CD4-positive, alpha-beta T cell treated with Interleukin-1 beta for 1 hour (primary cell): Measurements from ENCODE around the gene FOSB.
A peak's percentile ranks its signal among the peaks of the same experiment; 100 is the strongest.
"Not testable (repeated sequence)": the region's sequence is repeated elsewhere in the genome, so short reads cannot be mapped to it uniquely, and the experiment has no call there.

Experiments used
- DNase-seq, 2 donors: peaks; one replicate each; pipeline ENCODE4 v3.0.0-alpha.2; 2020 to 2022

Gene FOSB

GRCh38 chr19:45467456-45468158 is at the start of gene FOSB:
Gene FOSB (plus strand): TSS chr19:45467996. CDS start chr19:45468587, 591 bp downstream.
- peak; percentile 96 for DNase-seq

GRCh38 chr19:45418802-45419201 is 49.0 kb upstream of the FOSB start:
- no peak for DNase-seq

GRCh38 chr19:45419396-45419795 is 48.4 kb upstream of the FOSB start:
- peak in 1 of 2 donors; percentile 69 for DNase-seq

DNA sequence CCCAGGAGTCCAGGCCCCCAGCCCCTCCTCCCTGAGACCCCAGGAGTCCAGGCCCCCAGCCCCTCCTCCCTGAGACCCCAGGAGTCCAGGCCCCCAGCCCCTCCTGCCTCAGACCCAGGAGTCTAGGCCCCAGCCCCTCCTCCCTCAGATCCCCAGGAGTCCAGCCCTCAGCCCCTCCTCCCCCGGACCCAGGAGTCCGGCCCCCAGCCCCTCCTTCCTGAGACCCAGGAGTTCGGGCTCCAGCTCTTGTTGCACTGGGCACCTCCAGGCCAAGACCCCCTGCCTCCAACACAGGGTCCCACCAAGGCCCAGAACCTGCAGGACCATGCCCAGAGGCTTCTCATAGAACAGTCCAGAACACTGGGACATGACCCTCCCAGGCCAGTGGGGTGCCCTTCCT is 47.9 kb upstream of the FOSB start:
- no peak for DNase-seq

DNA sequence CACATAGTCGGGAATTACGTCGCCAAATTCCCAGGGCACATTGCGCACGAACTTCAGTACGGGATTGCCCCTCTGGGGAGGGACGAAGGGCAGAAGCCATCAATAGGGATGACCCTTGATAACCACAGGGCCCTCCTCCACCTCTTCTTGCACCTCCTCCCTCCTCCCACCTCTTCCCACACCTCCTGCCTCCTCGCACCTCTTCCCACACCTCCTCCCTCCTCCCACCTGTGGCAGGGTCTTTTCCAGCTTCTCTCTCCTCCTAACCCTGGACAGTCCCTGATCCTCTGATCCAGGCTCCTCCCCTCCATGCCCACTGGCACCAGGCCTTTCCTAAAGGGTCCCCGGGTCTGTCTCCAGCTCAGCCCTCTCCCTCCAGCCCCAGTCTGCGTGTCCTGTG is 47.4 kb upstream of the FOSB start:
- DNase-seq = no peak

- no peak for DNase-seq
Measured at GRCh38 chr19:45420871-45421270, 46.9 kb upstream of the FOSB start.

DNA sequence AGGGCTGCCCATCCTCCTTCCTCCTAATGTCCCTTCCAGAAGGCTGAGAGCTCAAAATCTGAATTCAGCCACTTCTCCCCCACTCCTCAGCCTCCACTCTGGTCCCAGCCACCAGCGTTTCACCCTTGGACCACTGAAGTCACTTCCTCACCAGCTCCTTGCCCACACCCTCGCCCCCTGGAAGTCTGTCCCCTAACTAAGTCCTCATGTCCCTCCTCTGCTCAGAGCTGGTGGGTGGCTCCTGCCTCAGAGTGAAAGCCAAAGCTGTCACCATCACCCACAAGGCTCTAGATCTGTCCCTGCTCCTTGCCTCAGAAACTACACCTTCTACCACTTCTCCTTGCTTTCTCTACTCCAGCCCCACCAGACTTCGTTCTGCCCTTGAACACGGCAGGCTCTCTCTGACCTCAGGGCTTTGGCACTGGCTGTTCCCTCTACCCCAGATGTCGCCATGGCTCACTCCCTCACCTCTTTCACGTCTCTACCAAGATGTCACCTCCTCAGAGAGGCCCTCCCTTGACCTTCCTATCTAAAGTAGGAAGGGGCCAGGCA is 45.8 kb upstream of the FOSB start:
- DNase-seq = no peak

- peak in 1 of 2 donors; percentile 91 for DNase-seq
Measured at GRCh38 chr19:45423033-45423588, 44.7 kb upstream of the FOSB start.

GRCh38 chr19:45423589-45424190 is 44.1 kb upstream of the FOSB start, which contains the start of gene ERCC1:
Gene ERCC1 (minus strand): TSS chr19:45423917. CDS start chr19:45423374, 543 bp downstream.
- peak; percentile 72 to 91 for DNase-seq

GRCh38 chr19:45424191-45425058 is 43.4 kb upstream of the FOSB start:
- peak in 1 of 2 donors; percentile 55 for DNase-seq

DNA sequence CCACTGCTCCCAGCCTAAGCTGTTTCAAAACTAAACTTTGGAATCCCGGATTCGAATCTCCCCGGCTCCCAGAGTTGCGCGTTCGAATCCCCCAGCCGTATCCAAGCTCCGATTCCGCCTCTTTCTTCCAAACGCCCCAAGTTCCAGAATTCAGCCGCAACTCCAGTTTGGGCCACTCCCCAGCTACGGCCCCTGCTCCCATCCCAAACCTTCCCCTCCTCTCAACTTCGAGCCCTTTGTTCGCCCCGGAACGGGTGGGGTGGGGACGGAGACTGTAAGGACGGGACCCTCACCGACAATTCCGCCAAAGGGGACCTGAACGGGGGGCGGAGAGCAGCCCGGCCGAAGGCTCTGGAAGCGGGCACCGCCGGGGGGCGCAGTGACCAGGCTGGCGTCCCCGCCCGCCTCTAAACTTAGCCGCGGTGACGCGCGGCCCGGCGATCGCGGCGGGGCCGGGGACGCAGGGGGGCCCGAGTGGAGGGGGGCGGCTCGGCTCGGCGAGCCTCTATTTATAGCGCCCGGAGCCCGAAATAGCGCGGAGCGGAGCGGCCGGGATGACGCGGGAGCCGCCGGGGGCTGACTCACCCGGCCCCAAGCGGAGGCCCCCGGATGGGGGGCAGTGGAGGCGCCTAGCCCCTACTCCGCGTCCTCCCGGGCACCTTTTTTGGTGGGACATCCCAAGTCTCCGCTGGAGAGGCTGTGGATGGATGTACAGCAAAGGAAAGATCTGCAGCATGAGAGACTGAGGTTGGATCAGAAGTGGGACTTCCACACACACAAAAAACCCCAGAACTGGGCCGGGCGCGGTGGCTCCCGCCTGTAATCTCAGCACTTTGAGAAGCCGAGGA is 39.2 kb upstream of the FOSB start:
- DNase-seq = peak; percentile 29 to 48

DNA sequence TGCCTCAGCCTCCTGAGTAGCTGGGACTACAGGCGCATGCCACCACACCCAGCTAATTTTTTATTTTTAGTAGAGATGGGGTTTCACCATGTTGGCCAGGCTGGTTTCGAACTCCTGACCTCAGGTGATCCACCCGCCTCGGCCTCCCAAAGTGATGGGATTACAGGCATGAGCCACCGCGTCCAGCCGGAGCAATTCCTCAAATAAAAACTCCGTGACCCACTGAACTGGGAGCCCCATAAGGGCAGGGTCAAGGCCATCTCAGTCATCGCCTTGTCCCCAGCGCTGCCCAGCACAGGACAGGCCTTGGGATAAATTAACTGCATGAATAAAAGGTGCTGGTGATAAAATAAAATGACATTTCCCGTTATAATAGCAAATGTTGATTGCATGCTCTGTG is 37.9 kb upstream of the FOSB start:
- not testable (repeated sequence) for DNase-seq

DNA sequence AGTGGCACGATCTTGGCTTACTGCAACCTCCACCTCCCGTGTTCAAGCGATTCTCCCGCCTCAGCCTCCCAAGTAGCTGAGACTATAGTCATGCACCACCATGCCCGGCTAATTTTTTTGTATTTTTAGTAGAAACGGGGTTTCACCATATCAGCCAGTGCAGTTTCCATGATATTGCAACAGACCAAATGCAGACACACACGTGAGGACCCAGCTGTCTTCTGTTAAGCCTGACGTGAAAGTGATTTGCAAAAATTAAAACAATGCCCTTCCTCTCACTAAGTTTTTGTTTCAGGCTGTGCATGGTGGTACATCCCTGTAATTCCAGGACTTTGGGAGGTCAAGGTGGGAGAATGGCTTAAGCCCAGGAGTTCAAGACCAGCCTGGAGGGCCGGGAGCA is 36.8 kb upstream of the FOSB start:
- not testable (repeated sequence) for DNase-seq

DNA sequence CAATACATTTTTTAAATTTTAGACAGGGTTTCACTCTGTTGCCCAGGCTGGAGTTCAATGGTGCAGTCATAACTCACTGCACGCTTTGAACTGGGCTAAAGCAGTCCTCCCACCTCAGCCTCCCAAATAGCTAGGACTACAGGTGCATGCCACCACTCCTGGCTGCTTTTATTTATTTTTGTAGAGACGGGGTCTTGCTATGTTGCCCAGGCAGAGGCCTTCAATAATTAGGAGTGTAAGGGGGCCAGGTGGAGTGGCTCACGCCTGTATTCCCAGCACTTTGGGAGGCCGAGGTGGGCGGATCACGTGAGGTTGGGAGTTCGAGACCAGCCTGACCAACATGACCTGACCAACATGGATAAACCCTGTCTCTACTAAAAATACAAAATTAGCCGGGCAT is 35.3 kb upstream of the FOSB start:
- not testable (repeated sequence) for DNase-seq

DNA sequence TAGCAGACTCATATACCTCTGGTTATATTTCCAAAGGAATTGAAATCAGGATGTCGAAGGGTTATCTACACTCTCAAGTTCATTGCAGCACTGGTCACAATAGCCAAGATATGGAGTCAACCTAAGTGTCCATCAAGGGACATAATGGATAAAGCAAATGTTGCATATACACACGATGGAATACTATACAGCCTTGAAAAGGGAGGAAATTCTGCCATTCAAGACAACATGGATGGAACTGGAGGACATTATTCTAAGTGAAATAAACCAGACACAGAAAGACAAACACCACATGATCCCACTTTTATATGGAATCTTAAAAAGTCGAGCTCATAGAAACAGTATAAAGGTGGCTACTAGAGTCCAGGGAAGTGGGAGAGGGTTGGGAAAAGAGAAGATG is 30.5 kb upstream of the FOSB start:
- DNase-seq = no peak

- no peak for DNase-seq
Measured at GRCh38 chr19:45439190-45439568, 28.6 kb upstream of the FOSB start.

- DNase-seq = peak; percentile 89
Measured at GRCh38 chr19:45439569-45440258, 28.1 kb upstream of the FOSB start.

GRCh38 chr19:45440259-45440638 is 27.5 kb upstream of the FOSB start:
- no peak for DNase-seq

- DNase-seq = no peak
Measured at GRCh38 chr19:45440873-45441654, 26.7 kb upstream of the FOSB start.

DNA sequence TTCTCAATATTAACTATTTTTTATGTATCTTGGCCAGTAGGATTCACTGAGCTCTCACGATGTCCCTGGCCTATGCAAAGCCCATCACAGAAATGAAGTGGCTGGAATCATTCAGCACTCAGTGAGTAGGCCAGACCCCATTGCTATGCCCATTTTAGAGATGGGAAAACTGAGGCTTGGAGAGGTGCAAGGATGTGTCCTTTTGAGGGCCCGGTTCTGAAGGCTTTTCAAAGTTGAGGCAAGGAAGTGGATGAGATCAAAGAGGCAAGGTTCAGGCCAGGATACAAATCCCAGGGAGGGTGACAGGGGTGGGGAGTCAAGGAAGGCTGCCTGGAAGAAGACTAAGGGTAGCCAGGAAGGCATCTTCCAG is 25.4 kb upstream of the FOSB start:
- no peak for DNase-seq
